Measurements from ENCODE around the gene STPG1. TPM values are rescaled to one million over a fixed set of nuclear protein-coding genes. Genes with fewer than 3 reads are reported as not detected.

STPG1 gene
- total and polyA plus RNA-seq, 9 of the 15 experiments (the other 6 are each of a cell fraction or from before 2014, with no cell fraction given) = 5.0 to 11.9 (median 8.3) TPM

DNA sequence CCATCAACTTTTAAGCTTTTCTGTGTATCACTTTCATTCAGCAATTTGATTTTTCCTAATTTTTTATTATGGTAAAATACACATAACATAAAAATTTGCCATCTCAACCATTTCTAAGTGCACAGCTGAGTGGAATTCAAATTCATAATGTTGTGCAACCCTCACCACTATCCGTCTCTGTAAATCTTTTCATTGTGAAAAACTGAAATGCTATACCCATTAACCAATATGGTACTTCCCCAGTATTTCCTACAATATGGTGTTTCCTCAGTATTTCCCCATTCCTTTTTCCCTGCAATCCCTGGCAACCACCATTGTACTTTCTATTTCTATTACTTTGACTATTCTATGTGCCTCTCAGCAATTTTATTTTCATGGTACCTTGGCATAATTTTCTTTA, 6.8 kb downstream of the STPG1 start:
- H3K9ac ChIP-seq (ENCODE audit: insufficient read depth in 1 of 2, low read depth in 2 of 2, low read length in 2 of 2) = no peak overlapping the region
- DNase-seq (ENCODE audit: extremely low read depth in 1 of 4, low spot score in 3 of 4) (no peak), ATAC-seq (no peak), FAIRE-seq (no peak)
- 77% methylated on average over 1 of the region's 1 CpG for WGBS (ENCODE audit: insufficient coverage, low coverage, missing lambda C conversion rate)
- H3K36me3 ChIP-seq (ENCODE audit: control insufficient read depth, insufficient read depth, low read length) = no peaks in the 10 kb centered on the region; the same call in 2 of the 3 replicates
- H3K4me3 ChIP-seq = no peak overlapping the region
- no peaks in the 10 kb centered on the region for H3K9me1 ChIP-seq (ENCODE audit: control insufficient read depth, insufficient read depth, low read length)
- H3K27ac ChIP-seq (ENCODE audit: extremely low read depth, low read depth, low read length) = no peak overlapping the region
- ChIA-PET POLR2A (interaction anchor here (0.9 kb wide), 1 partner anchor 12 kb away, joined by 3 read pairs; no protein-coding TSS in a partner anchor), CTCF (ENCODE audit: low intra/inter-chr PET ratio) (no interaction called here)
- no peak for TF ChIP-seq CBFA2T2 (conservative IDR thresholded peaks at IDR 0.05)
- TF ChIP-seq CHD1 (IDR thresholded peaks at IDR 0.05; ENCODE audit: low read length) = no peak
- no peak for TF ChIP-seq ZNF324 (CRISPR knock-in tag; IDR thresholded peaks at IDR 0.05)
- TF ChIP-seq RBM14 (IDR thresholded peaks at IDR 0.05; ENCODE audit: borderline replicate concordance, insufficient read depth, low read depth, low read length) = no peak
- no peak for TF ChIP-seq RBM34 (IDR thresholded peaks at IDR 0.05; ENCODE audit: borderline replicate concordance, insufficient read depth, low read length)
- TF ChIP-seq, protein P1, sequence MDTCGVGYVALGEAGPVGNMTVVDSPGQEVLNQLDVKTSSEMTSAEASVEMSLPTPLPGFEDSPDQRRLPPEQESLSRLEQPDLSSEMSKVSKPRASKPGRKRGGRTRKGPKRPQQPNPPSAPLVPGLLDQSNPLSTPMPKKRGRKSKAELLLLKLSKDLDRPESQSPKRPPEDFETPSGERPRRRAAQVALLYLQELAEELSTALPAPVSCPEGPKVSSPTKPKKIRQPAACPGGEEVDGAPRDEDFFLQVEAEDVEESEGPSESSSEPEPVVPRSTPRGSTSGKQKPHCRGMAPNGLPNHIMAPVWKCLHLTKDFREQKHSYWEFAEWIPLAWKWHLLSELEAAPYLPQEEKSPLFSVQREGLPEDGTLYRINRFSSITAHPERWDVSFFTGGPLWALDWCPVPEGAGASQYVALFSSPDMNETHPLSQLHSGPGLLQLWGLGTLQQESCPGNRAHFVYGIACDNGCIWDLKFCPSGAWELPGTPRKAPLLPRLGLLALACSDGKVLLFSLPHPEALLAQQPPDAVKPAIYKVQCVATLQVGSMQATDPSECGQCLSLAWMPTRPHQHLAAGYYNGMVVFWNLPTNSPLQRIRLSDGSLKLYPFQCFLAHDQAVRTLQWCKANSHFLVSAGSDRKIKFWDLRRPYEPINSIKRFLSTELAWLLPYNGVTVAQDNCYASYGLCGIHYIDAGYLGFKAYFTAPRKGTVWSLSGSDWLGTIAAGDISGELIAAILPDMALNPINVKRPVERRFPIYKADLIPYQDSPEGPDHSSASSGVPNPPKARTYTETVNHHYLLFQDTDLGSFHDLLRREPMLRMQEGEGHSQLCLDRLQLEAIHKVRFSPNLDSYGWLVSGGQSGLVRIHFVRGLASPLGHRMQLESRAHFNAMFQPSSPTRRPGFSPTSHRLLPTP (IDR thresholded peaks at IDR 0.05; ENCODE audit: borderline replicate concordance, extremely low read depth, insufficient read length) = no peak
- TF ChIP-seq ZNF134 (CRISPR knock-in tag; conservative IDR thresholded peaks at IDR 0.05) = no peak
- TF ChIP-seq ZNF217 (CRISPR knock-in tag; IDR thresholded peaks at IDR 0.05) = no peak
- no peak for TF ChIP-seq BRCA1 (IDR thresholded peaks at IDR 0.05)
- TF ChIP-seq BRCA1 (CRISPR knock-in tag; IDR thresholded peaks at IDR 0.05) = no peak
- TF ChIP-seq SMAD4 (CRISPR knock-in tag; conservative IDR thresholded peaks at IDR 0.05) = no peak
- no peaks in the 10 kb centered on the region for H3K27me3 ChIP-seq (ENCODE audit: control insufficient read depth in 2 of 2, insufficient read depth in 2 of 2, low read length in 2 of 2)
- no peaks in the 10 kb centered on the region for H3K79me2 ChIP-seq (ENCODE audit: control insufficient read depth, insufficient read depth, low read length)
- no TSS peak for BruUV-seq (replicated peaks)
- no peak overlapping the region for H3K4me2 ChIP-seq (ENCODE audit: insufficient read depth, low read length)
- H2AFZ ChIP-seq (ENCODE audit: low read depth, low read length) = no peak overlapping the region
- H3K9me3 ChIP-seq (replicated peaks; ENCODE audit: control insufficient read depth, insufficient read depth, low read depth, low read length) = no peaks in the 10 kb centered on the region
- in situ Hi-C loops (cut with MboI) = no loop called here
- H3K4me1 ChIP-seq (replicated peaks in 1 of 2; ENCODE audit: control insufficient read depth in 2 of 2, insufficient read depth in 2 of 2, low read length in 2 of 2) = peaks cover 0 to 9% of the 10 kb centered on the region in 2 experiments; a peak in 2 of 5 replicates
- H4K20me1 ChIP-seq (replicated peaks; ENCODE audit: control insufficient read depth, insufficient read depth, low read length) = no peaks in the 10 kb centered on the region
- intact Hi-C loops (cut with micrococcal nuclease) = no loop called here
